Karpas-422 (cell line): ENCODE results near the gene USP9X. TPM values are rescaled to one million over a fixed set of nuclear protein-coding genes. Genes with fewer than 3 reads are reported as not detected.

ENCODE experiments used
- DNase-seq: peaks from one replicate; pipeline ENCODE4 v3.0.0-alpha.2; 2015
- H2AFZ ChIP-seq: fragments of 200-600 bp; sonication (generic); 2 replicates; pipeline ENCODE4 v1.6.1; 2014; ENCODE audit warnings: antibody characterized with exemption, low read length, mixed read lengths
- H3K27ac ChIP-seq: fragments of 200-600 bp; sonication (generic); 2 replicates; pipeline ENCODE4 v1.5.1; 2014; ENCODE audit warnings: mild to moderate bottlenecking, low read length, moderate library complexity
- H3K27me3 ChIP-seq: fragments of 200-600 bp; sonication (generic); 2 replicates; pipeline ENCODE4 v1.6.1; 2014; ENCODE audit warnings: low read length, mixed read lengths
- H3K36me3 ChIP-seq: fragments of 200-600 bp; sonication (generic); 2 replicates; pipeline ENCODE4 v1.6.1; 2014; ENCODE audit warnings: low read length, mixed read lengths; ENCODE audit not compliant: insufficient read depth
- H3K4me1 ChIP-seq: fragments of 200-600 bp; sonication (generic); 2 replicates; pipeline ENCODE4 v1.6.1; 2014; ENCODE audit warnings: mild to moderate bottlenecking, low read length, mixed read lengths
- H3K4me2 ChIP-seq: fragments of 200-600 bp; sonication (generic); 2 replicates; pipeline ENCODE4 v1.6.1; 2014; ENCODE audit warnings: low read length, low read depth, mild to moderate bottlenecking; ENCODE audit not compliant: poor library complexity, severe bottlenecking
- H3K4me3 ChIP-seq: fragments of 200-600 bp; sonication (generic); 2 replicates; pipeline ENCODE4 v1.5.1; 2014; ENCODE audit warnings: mild to moderate bottlenecking, antibody characterized with exemption, low read length, mixed read lengths
- H3K79me2 ChIP-seq: fragments of 200-600 bp; sonication (generic); 2 replicates; pipeline ENCODE4 v1.6.1; 2014; ENCODE audit warnings: mild to moderate bottlenecking, low read length, mixed read lengths
- H3K9ac ChIP-seq: fragments of 200-600 bp; sonication (generic); 2 replicates; pipeline ENCODE4 v1.6.0; 2014; ENCODE audit warnings: low read length
- H3K9me2 ChIP-seq: fragments of 200-600 bp; sonication (generic), shearing (Covaris generic); replicated peaks from 2 replicates; pipeline ENCODE4 v1.6.0; 2014; ENCODE audit warnings: mild to moderate bottlenecking, low read length, moderate library complexity; ENCODE audit not compliant: insufficient read depth
- H3K9me3 ChIP-seq: fragments of 300-700, 200-600 bp; sonication (generic); 2 replicates; pipeline ENCODE4 v1.6.1; 2014; ENCODE audit warnings: low read length, mixed read lengths
- H4K20me1 ChIP-seq: fragments of 200-600 bp; sonication (generic); 2 replicates; pipeline ENCODE4 v1.6.1; 2014; ENCODE audit warnings: mild to moderate bottlenecking, antibody characterized with exemption, low read length, low read depth; ENCODE audit not compliant: insufficient read depth
- total RNA-seq: library from RNA; depleted of rRNA; stranded (reverse); fragments of >200 nt; shearing (Covaris generic); gene quantifications from 2 replicates; pipeline ENCODE4 v1.2.3, GENCODE V29; 2014; ENCODE audit warnings: low replicate concordance

USP9X gene
- total RNA-seq, 1 experiment from 2014 or later: 160 TPM

DNA sequence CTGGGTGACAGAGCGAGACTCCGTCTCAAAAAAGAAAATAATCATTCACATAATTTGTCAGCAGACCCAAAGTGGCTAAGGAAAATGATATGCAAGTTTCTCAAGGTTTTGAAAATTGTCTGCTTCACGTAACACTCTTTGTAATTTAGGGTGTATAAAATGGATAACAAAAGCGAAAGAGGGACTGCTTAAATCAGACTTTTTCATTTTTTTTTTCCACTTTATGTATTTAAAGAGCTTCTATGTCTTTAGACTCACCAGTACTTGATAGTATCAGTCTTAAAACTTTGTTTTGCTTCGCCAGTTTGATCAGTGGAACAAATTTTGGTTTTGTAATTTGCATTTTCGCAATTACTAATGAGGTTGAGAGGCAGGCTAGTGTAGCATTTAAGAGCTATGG is 34.6 kb downstream of the USP9X start:
- Histone ChIP-seq H3K9ac (no peak overlapping the region; the same call in 1 of the 2 replicates), H3K9me3 (no peaks in the 10 kb centered on the region), H3K4me2 (peak overlapping the region; percentile 39), H3K4me3 (no peak overlapping the region), H3K9me2 (no peaks in the 10 kb centered on the region), H3K36me3 (0 out of 2 replicates have a peak, but pooled peaks cover 4% of the 10 kb centered on the region), H2AFZ (no peak overlapping the region), H3K27me3 (no peaks in the 10 kb centered on the region), H4K20me1 (peaks cover 40% of the 10 kb centered on the region), H3K4me1 (peaks cover 57% of the 10 kb centered on the region), H3K79me2 (peaks cover 98% of the 10 kb centered on the region), H3K27ac (no peak overlapping the region)
- peak; percentile 51 for DNase-seq

DNA sequence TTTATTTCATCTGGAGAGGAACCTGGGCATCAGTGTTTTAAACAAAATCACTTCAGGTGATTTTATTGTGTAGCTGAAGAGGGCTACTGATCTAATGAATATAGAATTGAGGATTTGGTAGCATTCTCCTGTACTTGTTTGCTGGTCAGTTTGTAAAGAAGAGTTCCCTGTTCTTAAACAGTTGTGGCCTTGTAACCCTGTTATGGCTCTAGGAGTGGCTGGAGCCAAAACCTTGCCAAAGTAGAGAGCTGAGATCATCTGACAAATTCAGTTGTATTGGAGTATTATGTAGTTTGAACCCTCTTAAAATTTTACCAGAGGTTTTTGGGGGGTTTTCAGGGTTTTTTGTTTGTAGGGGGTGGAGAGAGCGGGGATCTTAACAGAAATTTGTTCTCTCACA is 36.5 kb downstream of the USP9X start:
- Histone ChIP-seq H3K9me3 (no peaks in the 10 kb centered on the region), H3K9ac (no peak overlapping the region), H3K36me3 (0 out of 2 replicates have a peak, but pooled peaks cover 4% of the 10 kb centered on the region), H3K4me3 (no peak overlapping the region), H3K4me2 (no peak overlapping the region), H3K79me2 (peaks cover 100% of the 10 kb centered on the region), H3K27me3 (no peaks in the 10 kb centered on the region), H2AFZ (no peak overlapping the region), H3K4me1 (peaks cover 40% of the 10 kb centered on the region), H3K27ac (no peak overlapping the region), H3K9me2 (no peaks in the 10 kb centered on the region), H4K20me1 (peaks cover 24% of the 10 kb centered on the region)
- DNase-seq: no peak

DNA sequence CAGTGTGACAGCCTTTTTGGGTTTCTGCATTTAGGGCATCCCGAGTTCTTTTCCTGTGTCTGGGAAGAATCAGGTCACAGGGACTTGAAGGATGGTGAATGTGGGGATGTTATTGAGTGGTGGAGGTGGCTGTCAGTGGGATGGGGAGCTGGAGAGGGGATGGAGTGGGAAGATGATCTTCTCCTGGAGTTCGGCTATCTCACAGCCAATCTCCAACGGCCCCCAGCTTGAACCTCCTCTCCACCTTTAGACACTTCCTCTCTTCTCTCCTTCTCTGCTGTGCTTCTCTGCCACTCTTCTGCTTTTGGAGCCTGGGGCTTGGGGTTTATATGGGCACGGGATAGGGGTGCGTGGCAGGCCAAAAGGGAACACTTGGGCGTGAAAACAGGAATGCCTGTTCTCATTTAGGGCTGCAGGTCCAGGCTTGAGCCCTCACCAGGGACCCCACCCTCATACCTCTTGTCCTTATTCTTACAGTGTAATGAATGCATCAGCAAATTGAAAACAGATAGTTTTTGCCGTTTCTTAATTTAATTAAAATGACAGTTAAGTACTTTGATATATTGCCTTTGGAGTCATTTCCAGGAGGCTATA is 37.5 kb downstream of the USP9X start:
- H4K20me1 ChIP-seq: peaks cover 18% of the 10 kb centered on the region; the same call in 1 of the 2 replicates
- no peak overlapping the region for H3K4me2 ChIP-seq

DNA sequence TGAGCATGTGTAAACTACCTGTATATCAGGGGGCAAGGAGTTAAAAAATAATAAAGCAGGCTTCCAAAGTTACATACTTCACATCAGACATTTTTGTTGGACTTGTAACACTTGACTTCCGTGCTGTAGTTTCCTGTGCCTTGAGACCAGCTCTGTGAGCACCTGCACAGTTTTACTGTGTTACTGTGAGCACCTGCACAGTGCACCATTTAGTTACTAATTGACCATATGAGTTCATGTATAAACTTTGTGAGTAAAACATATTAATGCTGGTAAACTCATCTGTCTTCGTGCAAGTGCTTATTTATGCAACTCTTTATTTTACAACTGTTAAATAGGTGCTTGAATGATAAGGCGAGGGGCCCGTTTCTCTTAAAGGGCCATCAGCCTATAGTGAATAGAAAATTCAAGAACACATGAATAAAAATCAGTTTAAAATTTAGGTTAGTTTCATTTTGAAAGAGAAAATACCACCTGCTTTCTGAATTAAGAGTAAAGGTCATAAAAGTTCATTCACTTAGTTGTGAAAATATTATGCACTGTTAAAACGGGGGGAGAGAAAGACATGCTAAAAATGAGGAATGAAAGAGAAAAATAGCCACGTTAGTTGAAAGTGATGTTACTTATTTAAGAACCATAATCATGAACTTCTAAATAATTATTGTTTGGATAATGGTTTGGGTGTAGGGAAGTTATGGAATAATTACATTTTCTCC is 42.4 kb downstream of the USP9X start:
- Histone ChIP-seq H3K36me3 (peaks cover 29% of the 10 kb centered on the region), H3K4me2 (no peak overlapping the region), H4K20me1 (peaks cover 2% of the 10 kb centered on the region; the same call in 1 of the 2 replicates), H3K79me2 (peaks cover 76% of the 10 kb centered on the region), H3K27me3 (no peaks in the 10 kb centered on the region), H3K9me3 (no peaks in the 10 kb centered on the region), H3K4me1 (peaks cover 6% of the 10 kb centered on the region), H3K9ac (no peak overlapping the region), H3K4me3 (no peak overlapping the region), H3K27ac (no peak overlapping the region), H2AFZ (no peak overlapping the region), H3K9me2 (no peaks in the 10 kb centered on the region)
- DNase-seq: no peak

More for the DNA sequence above, 37.5 kb downstream of the USP9X start:
- Histone ChIP-seq H2AFZ (no peak overlapping the region), H3K27me3 (no peaks in the 10 kb centered on the region), H3K36me3 (0 out of 2 replicates have a peak, but pooled peaks cover 4% of the 10 kb centered on the region), H3K27ac (no peak overlapping the region), H3K4me3 (no peak overlapping the region), H3K9me3 (no peaks in the 10 kb centered on the region), H3K79me2 (peaks cover 100% of the 10 kb centered on the region), H3K9me2 (no peaks in the 10 kb centered on the region), H3K9ac (no peak overlapping the region), H3K4me1 (peaks cover 36% of the 10 kb centered on the region)
- DNase-seq: no peak

DNA sequence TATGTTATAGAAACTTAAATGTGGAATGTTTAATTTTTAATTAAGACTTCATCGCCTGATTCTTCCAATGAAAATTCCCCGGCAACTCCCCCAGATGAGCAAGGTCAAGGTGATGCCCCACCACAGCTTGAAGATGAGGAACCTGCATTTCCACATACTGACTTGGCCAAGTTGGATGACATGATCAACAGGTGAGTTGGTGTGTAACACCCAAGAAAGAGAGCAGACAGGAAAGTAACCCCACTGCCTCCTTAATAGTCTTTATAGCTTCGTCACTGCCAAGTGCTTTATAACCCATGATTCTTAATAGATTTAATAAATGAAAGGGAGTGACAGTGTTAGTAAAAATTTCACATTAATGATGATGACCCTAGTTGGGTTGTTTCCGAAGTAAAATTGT is 43.7 kb downstream of the USP9X start:
- Histone ChIP-seq H3K27me3 (no peaks in the 10 kb centered on the region), H3K36me3 (peaks cover 32% of the 10 kb centered on the region), H2AFZ (no peak overlapping the region), H3K27ac (no peak overlapping the region), H3K9ac (no peak overlapping the region), H3K4me3 (no peak overlapping the region), H3K9me3 (no peaks in the 10 kb centered on the region), H3K9me2 (no peaks in the 10 kb centered on the region), H3K4me1 (peaks cover 6% of the 10 kb centered on the region), H3K4me2 (no peak overlapping the region), H4K20me1 (no peaks in the 10 kb centered on the region), H3K79me2 (peaks cover 73% of the 10 kb centered on the region)
- DNase-seq: no peak

DNA sequence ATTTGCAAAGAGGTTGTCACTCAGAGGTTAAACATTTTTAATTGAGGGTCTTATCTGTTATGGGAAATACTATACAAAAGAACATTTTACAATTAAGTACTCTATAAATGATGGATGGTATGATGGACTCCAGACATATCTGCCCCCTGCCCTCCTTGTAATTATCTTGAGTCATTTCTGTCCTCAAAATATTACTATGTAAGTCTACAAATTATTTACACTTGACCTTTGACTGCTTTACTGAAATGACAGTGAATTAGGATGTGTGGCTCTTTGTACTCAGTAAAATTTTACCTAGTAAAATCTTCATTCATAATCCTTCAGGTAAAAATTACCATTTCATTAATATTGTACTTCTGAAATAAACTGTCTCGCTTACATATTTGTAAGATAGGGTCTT is 46.5 kb downstream of the USP9X start:
- H3K27me3 ChIP-seq: no peaks in the 10 kb centered on the region
- DNase-seq: no peak
- peaks cover 55% of the 10 kb centered on the region for H3K79me2 ChIP-seq
- H4K20me1 ChIP-seq: no peaks in the 10 kb centered on the region
- peaks cover 41% of the 10 kb centered on the region for H3K36me3 ChIP-seq
- H3K9me3 ChIP-seq: no peaks in the 10 kb centered on the region
- peaks cover 6% of the 10 kb centered on the region for H3K4me1 ChIP-seq
- no peak overlapping the region for H3K4me2 ChIP-seq
- H3K27ac ChIP-seq: no peak overlapping the region
- H3K9me2 ChIP-seq: no peaks in the 10 kb centered on the region
- H3K9ac ChIP-seq: no peak overlapping the region
- no peak overlapping the region for H2AFZ ChIP-seq
- no peak overlapping the region for H3K4me3 ChIP-seq

DNA sequence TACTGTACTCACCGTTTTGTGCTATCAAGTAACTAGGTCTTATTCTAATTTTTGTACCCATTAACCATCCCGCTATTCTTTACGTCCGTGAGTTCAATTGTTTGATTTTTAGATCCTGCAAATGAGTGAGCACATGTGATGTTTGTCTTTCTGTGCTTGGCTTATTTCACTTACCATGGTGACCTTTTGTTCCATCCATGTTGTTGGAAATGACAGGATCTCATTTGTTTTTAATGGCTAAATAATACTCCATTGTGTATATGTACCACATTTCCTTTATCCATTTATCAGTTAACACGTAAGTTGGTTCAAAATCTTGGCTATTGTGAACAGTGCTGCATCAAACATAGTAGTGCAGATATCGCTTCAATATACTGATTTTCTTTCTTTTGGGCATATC is 48.3 kb downstream of the USP9X start:
- Histone ChIP-seq H3K9me2 (no peaks in the 10 kb centered on the region), H2AFZ (no peak overlapping the region)

DNA sequence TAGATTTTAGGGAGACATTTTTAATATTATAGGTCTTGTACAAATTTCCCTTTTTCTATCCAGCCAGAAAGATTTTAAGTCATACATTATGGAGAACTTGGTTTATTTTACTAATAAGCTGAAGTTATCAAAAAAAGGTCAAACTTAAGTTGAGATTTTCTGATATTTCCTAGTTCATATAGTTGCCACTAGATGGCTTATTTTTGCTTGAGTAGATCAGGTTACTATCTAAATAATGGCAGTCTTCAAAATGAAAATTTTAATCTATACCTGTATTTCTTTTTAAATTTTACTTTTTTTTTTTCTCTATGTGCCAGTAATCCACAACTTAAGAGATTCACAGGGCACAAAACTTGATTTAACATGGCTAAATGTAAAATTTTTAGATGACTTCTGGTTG is 52.3 kb downstream of the USP9X start:
- no peaks in the 10 kb centered on the region for H3K27me3 ChIP-seq
- DNase-seq: peak; percentile 72
- H3K9ac ChIP-seq: no peak overlapping the region
- no peak overlapping the region for H3K4me2 ChIP-seq
- H3K9me2 ChIP-seq: no peaks in the 10 kb centered on the region
- H4K20me1 ChIP-seq: no peaks in the 10 kb centered on the region
- H3K4me3 ChIP-seq: no peak overlapping the region
- H2AFZ ChIP-seq: no peak overlapping the region
- H3K79me2 ChIP-seq: peaks cover 71% of the 10 kb centered on the region
- H3K9me3 ChIP-seq: no peaks in the 10 kb centered on the region
- H3K27ac ChIP-seq: no peak overlapping the region
- no peaks in the 10 kb centered on the region for H3K4me1 ChIP-seq
- peaks cover 56% of the 10 kb centered on the region for H3K36me3 ChIP-seq

More for the DNA sequence above, 48.3 kb downstream of the USP9X start:
- no peaks in the 10 kb centered on the region for H3K27me3 ChIP-seq
- H3K4me2 ChIP-seq: no peak overlapping the region
- no peak overlapping the region for H3K27ac ChIP-seq
- no peak overlapping the region for H3K4me3 ChIP-seq
- no peak overlapping the region for H3K9ac ChIP-seq
- H3K79me2 ChIP-seq: peaks cover 50% of the 10 kb centered on the region
- no peaks in the 10 kb centered on the region for H4K20me1 ChIP-seq
- H3K36me3 ChIP-seq: peaks cover 43% of the 10 kb centered on the region
- no peaks in the 10 kb centered on the region for H3K4me1 ChIP-seq
- H3K9me3 ChIP-seq: no peaks in the 10 kb centered on the region
- no peak for DNase-seq
